Activated CD8-positive, alpha-beta memory T cell treated with anti-CD3 and anti-CD28 coated beads for 48 hours (primary cell): Measurements from ENCODE around the gene EOLA1.
"Not testable (repeated sequence)": the region's sequence is repeated elsewhere in the genome, so short reads cannot be mapped to it uniquely, and the experiment has no call there.

ENCODE experiments used
- DNase-seq, 3 experiments: peaks; one replicate each; pipeline ENCODE4 v3.0.0-alpha.2; 2020; ENCODE audit warnings: low read depth in 2 of 3, low spot score in 2 of 3

EOLA1 gene

GRCh38 chrX:149541521-149542047 lies 772 bp downstream of the EOLA1 start:
- DNase-seq, result no peak

GRCh38 chrX:149545545-149546543 lies 5.0 kb downstream of the EOLA1 start:
- not testable (repeated sequence) for DNase-seq

GRCh38 chrX:149546962-149547361 lies 6.2 kb downstream of the EOLA1 start:
- not testable (repeated sequence) for DNase-seq

- not testable (repeated sequence) for DNase-seq
Observed at GRCh38 chrX:149547782-149548181, 7.0 kb downstream of the EOLA1 start.

- DNase-seq, result not testable (repeated sequence)
Observed at GRCh38 chrX:149549701-149550100, 8.9 kb downstream of the EOLA1 start, which contains the start of gene HSFX3. Gene HSFX3 (minus strand): TSS chrX:149549924. CDS start chrX:149549852, 72 bp downstream.

GRCh38 chrX:149550454-149550853 lies 9.6 kb downstream of the EOLA1 start:
- DNase-seq, result not testable (repeated sequence)

GRCh38 chrX:149551245-149551938 lies 10.6 kb downstream of the EOLA1 start:
- DNase-seq, result not testable (repeated sequence)

GRCh38 chrX:149551939-149552248 lies 11.1 kb downstream of the EOLA1 start:
- DNase-seq, result not testable (repeated sequence)

- DNase-seq, result not testable (repeated sequence)
Observed at GRCh38 chrX:149555251-149555650, 14.4 kb downstream of the EOLA1 start.

- no peak for DNase-seq
Observed at GRCh38 chrX:149563359-149563758, 22.5 kb downstream of the EOLA1 start.

GRCh38 chrX:149567621-149568417 lies 27.0 kb downstream of the EOLA1 start:
- no peak for DNase-seq

GRCh38 chrX:149568701-149569296 lies 28.0 kb downstream of the EOLA1 start:
- DNase-seq, result no peak

- no peak for DNase-seq
Observed at GRCh38 chrX:149569770-149570169, 29.0 kb downstream of the EOLA1 start.

- DNase-seq, result no peak
Observed at GRCh38 chrX:149570668-149571067, 29.9 kb downstream of the EOLA1 start.

- no peak for DNase-seq
Observed at GRCh38 chrX:149571770-149572169, 31.0 kb downstream of the EOLA1 start.

- no peak for DNase-seq
Observed at GRCh38 chrX:149572743-149573142, 31.9 kb downstream of the EOLA1 start.

- not testable (repeated sequence) for DNase-seq
Observed at GRCh38 chrX:149573456-149573855, 32.6 kb downstream of the EOLA1 start.

GRCh38 chrX:149585631-149586030 lies 44.8 kb downstream of the EOLA1 start:
- DNase-seq, result not testable (repeated sequence)

GRCh38 chrX:149587359-149587758 lies 46.5 kb downstream of the EOLA1 start, which contains the start of gene MAGEA9B:
Gene MAGEA9B (minus strand): TSS chrX:149587459. CDS start chrX:149583179, 4,280 bp downstream.
- not testable (repeated sequence) for DNase-seq

GRCh38 chrX:149590993-149591392 lies 50.2 kb downstream of the EOLA1 start:
- DNase-seq, result not testable (repeated sequence)
